ENCODE measurements around the gene ARMC6.
"Not testable (repeated sequence)": the region's sequence is repeated elsewhere in the genome, so short reads cannot be mapped to it uniquely, and the experiment has no call there.

ARMC6 gene

DNA sequence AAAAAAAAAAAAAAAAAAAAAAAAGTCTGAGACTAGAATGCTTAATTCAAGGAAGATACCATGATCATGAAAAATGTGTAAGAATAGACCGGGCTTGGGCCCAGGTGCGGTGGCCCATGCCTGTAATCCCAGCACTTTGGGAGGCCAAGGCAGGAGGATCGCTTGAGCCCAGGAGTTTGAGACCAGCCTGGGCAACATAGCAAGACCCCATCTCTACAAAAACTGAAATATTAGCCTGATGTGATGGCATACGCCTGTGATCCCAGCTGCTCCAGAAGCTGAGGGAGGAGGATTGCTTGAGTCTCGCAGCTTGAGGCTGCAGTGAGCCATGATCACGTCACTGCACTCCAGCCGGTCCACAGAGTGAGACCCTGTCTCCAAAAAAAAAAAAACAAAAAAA, 73.5 kb downstream of the ARMC6 start:
- not testable (repeated sequence) for DNase-seq (ENCODE audit: low read depth in 1 of 2, low spot score in 1 of 2)

DNA sequence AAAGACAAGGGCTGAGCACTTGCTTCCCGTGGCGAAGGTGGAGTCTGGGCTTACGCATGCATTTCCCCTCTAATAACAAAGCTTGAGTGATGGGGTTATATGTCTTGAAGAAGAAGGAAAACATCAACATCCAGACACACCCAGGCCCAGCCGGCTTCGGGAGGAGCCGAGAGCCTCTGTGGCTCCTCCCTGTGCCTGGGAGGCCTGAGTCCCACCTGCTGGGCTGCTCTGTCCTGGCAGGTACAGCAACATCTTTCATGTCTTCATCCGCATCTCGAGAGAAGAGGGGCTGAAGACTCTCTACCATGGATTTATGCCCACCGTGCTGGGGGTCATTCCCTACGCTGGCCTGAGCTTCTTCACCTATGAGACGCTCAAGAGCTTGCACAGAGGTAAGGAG, 74.3 kb downstream of the ARMC6 start:
- DNase-seq (ENCODE audit: low read depth in 1 of 2, low spot score in 1 of 2), result no peak

Data from stimulated activated CD4-positive, alpha-beta T cell treated with anti-CD3 and anti-CD28 coated beads, Interleukin-15, amount 100 ng/mL, for 1 hour (primary cell).